Inflammatory macrophage treated with lipopolysaccharide for 4 hours (primary cell): ENCODE measurements around the gene DGLUCY.
"Not testable (repeated sequence)": the region's sequence is repeated elsewhere in the genome, so short reads cannot be mapped to it uniquely, and the experiment has no call there.

Experiments used
- DNase-seq: peaks from one replicate; pipeline ENCODE4 v3.0.0-alpha.2; 2020

DGLUCY gene

GRCh38 chr14:91238085-91238484 is 124.2 kb downstream of the DGLUCY start:
- DNase-seq, result peak; percentile 66

- DNase-seq, result peak; percentile 65
Observed at GRCh38 chr14:91238661-91239060, 124.8 kb downstream of the DGLUCY start.

- DNase-seq, result peak; percentile 81
Observed at GRCh38 chr14:91241863-91242262, 128.0 kb downstream of the DGLUCY start.

- no peak for DNase-seq
Observed at GRCh38 chr14:91242635-91243034, 128.8 kb downstream of the DGLUCY start.

- DNase-seq, result no peak
Observed at GRCh38 chr14:91243074-91243471, 129.2 kb downstream of the DGLUCY start.

GRCh38 chr14:91244501-91244901 is 130.6 kb downstream of the DGLUCY start, which contains the start of gene GPR68:
Gene GPR68 (minus strand): TSS chr14:91244704. CDS start chr14:91235050, 9,654 bp downstream.
- DNase-seq, result peak; percentile 63

- DNase-seq, result no peak
Observed at GRCh38 chr14:91245029-91245428, 131.2 kb downstream of the DGLUCY start.

- DNase-seq, result not testable (repeated sequence)
Observed at GRCh38 chr14:91245616-91246015, 131.7 kb downstream of the DGLUCY start.

GRCh38 chr14:91246051-91246852 is 132.4 kb downstream of the DGLUCY start:
- no peak for DNase-seq

GRCh38 chr14:91249841-91250616 is 136.2 kb downstream of the DGLUCY start:
- DNase-seq, result peak; percentile 43

- no peak for DNase-seq
Observed at GRCh38 chr14:91250912-91251311, 137.0 kb downstream of the DGLUCY start.

- DNase-seq, result no peak
Observed at GRCh38 chr14:91252871-91253794, 139.3 kb downstream of the DGLUCY start.

- DNase-seq, result no peak
Observed at GRCh38 chr14:91253795-91254323, 140.0 kb downstream of the DGLUCY start.

- no peak for DNase-seq
Observed at GRCh38 chr14:91254461-91254860, 140.6 kb downstream of the DGLUCY start.

GRCh38 chr14:91255026-91255695 is 141.3 kb downstream of the DGLUCY start:
- no peak for DNase-seq

- DNase-seq, result no peak
Observed at GRCh38 chr14:91256661-91257060, 142.8 kb downstream of the DGLUCY start.

- DNase-seq, result no peak
Observed at GRCh38 chr14:91257328-91258010, 143.6 kb downstream of the DGLUCY start.

- DNase-seq, result peak; percentile 42
Observed at GRCh38 chr14:91258011-91258618, 144.2 kb downstream of the DGLUCY start.

GRCh38 chr14:91258876-91259275 is 145.0 kb downstream of the DGLUCY start:
- no peak for DNase-seq

GRCh38 chr14:91261115-91261514 is 147.2 kb downstream of the DGLUCY start:
- no peak for DNase-seq

- no peak for DNase-seq
Observed at GRCh38 chr14:91261986-91262549, 148.2 kb downstream of the DGLUCY start.
